Measurements from ENCODE around the gene IP6K3.

Gene IP6K3

GRCh38 chr6:33720998-33721397, 25.7 kb downstream of the IP6K3 start:
- no peak for DNase-seq

- no peak for DNase-seq
These were observed 27.2 kb downstream of the IP6K3 start for GRCh38 chr6:33719326-33719987.

- no peak for DNase-seq
These were observed 28.0 kb downstream of the IP6K3 start for GRCh38 chr6:33718713-33719112.

DNA sequence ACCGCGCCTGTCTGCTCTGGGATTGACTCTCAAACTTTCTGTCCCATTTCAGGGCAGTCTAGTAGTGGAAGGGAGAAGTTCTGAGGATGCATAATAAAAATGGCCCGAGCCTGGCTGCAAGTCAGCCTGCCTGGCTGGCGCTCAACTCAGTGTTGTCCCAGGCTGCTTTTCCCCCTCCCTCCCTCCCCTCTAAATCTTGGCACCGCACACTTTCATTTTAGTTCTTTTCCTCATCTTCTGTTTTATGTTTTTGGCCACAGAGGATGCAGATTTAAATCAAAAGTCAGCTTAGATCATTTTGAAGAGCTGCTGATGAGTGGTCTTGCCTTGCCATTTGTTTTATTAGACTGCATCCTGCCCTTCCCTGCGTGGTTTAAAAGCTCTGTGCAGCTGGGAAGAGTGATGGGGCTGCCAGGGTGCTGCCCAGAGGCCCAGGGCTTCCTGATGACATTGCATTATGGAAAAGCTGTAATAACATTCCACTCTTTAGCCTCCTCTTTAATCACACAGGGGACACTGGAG, 28.7 kb downstream of the IP6K3 start:
- no peak for DNase-seq

GRCh38 chr6:33716890-33717632, 29.6 kb downstream of the IP6K3 start:
- DNase-seq = no peak

- no peak for DNase-seq
These were observed 30.3 kb downstream of the IP6K3 start for GRCh38 chr6:33716379-33716778.

DNA sequence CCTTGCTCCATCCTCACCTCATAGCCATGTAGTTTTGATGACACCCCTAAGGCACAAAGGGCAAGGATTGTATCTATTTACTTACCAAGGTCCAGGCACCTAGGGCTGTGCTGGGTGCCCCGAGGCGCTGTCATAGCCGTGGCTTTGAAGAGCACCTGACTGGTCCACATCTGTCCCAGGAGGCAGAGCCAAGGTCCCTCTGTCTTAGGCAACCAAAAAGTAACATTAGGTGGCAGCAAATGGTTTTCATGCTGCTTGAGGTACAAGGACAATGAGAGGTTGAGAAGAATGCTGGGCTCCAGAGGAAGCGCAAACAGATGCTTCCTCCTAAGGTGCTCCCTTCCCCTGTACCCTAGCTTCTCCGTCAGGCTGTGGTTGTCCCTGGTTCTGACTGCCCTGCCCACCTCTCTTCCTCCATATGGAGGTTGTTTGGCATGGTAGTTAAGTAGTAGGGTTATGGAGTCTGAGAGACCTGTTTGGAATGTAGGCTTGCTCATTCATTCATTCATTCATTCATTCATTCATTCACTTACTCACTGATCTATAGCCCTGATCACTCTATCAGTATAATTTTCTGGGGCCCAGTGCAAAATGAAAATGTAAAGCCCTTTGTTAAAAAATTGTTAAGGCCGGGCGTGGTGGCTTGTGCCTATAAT, 32.2 kb downstream of the IP6K3 start:
- DNase-seq = no peak

GRCh38 chr6:33713786-33714185, 32.9 kb downstream of the IP6K3 start:
- DNase-seq = no peak

GRCh38 chr6:33712914-33713313, 33.8 kb downstream of the IP6K3 start:
- DNase-seq = no peak

DNA sequence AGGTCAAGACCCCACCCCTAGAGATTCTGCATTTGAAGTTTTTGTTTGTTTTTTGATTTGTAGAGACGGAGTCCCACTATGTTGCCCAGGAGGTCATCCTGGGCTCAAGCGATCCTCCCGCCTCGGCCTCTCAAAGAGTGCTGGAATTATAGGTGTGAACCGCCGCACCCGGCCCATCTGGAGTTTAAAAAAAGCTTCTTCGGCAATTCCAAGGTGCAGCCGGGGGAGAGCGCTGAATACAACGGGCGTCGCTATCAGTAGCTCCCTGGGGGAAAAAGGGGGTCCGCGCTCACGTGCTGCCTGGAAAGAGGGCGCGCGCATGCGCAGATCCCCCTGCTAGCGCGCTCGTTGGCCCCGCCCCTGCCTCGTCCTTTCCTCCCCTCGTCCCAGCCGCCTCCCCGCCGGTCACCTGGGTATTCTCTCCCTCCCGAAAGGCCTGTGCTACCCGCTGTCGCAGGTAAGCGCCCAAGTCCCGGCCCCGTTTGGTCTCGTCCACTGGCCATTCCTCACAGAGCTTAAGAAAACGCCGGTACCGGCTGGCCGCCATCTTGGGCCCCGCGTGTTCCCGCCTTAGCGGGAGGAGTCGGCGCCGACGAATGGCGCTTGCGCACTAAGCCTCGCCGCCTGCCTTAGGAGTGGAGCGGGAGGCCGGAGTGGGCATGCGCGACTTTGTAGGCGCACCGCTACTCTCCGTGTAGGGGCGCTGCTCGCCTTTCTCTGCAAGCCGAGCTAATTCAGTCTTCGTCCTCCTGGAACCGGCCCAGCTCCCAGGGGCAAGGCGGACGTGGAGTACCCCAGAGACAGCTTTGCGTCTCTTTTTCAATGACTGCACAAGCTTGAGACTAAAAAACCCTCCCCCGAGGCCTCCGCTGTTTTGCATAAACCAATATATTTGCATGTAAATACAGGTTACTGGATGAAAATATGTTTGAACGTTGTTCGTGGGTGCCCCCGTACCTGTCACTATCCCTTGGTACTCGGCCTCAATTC, 35.3 kb downstream of the IP6K3 start, which contains the start of gene UQCC2:
Gene UQCC2 (minus strand): TSS at position 561 of the 990 bp plus-strand sequence. CDS start 14 bp downstream, at position 547.
- DNase-seq = peak; percentile 99

GRCh38 chr6:33710296-33711121, 36.2 kb downstream of the IP6K3 start:
- no peak for DNase-seq

GRCh38 chr6:33709605-33710295, 37.0 kb downstream of the IP6K3 start:
- no peak for DNase-seq

- DNase-seq = no peak
These were observed 38.0 kb downstream of the IP6K3 start for GRCh38 chr6:33708516-33709204.

- DNase-seq = no peak
These were observed 38.9 kb downstream of the IP6K3 start for GRCh38 chr6:33707771-33708170.

- DNase-seq = no peak
These were observed 40.6 kb downstream of the IP6K3 start for GRCh38 chr6:33705955-33706725.

- DNase-seq = no peak
These were observed 41.3 kb downstream of the IP6K3 start for GRCh38 chr6:33705268-33705885.

GRCh38 chr6:33704215-33705066, 42.3 kb downstream of the IP6K3 start:
- DNase-seq = no peak
